SK-N-SH treated with all-trans-retinoic acid at 6 μM for 48 hours (cell line): ENCODE data around the gene SEC24D.
A peak's percentile ranks its signal among the peaks of the same experiment; 100 is the strongest.

Experiments
- ATAC-seq: fragments of 200-7000 bp; cut with Tn5 transposase; 3 replicates; pipeline ENCODE4 v1.9.1; 2020; ENCODE audit warnings: mild to moderate bottlenecking, moderate library complexity
- ARNTL ChIP-seq: fragments of 450-650 bp; formaldehyde crosslinking; IDR thresholded peaks from 2 replicates; pipeline ENCODE4 v1.5.0; 2020; ENCODE audit warnings: low read depth, mild to moderate bottlenecking, moderate library complexity, borderline replicate concordance
- CSDC2 ChIP-seq: fragments of 250-450 bp; sonication (Bioruptor Pico); IDR thresholded peaks from 2 replicates; pipeline ENCODE4 v1.5.0; 2020; ENCODE audit warnings: mild to moderate bottlenecking, moderate library complexity
- ESRRG ChIP-seq: fragments of 250-450 bp; sonication (Bioruptor Pico); IDR thresholded peaks from 2 replicates; pipeline ENCODE4 v1.6.1; 2021; ENCODE audit warnings: mild to moderate bottlenecking
- GLIS3 ChIP-seq: fragments of 250-450 bp; sonication (Bioruptor Pico); IDR thresholded peaks from 2 replicates; pipeline ENCODE4 v1.5.0; 2020; ENCODE audit warnings: mild to moderate bottlenecking, moderate library complexity
- ISL1 ChIP-seq: fragments of 250-450 bp; sonication (Bioruptor Pico); IDR thresholded peaks from 2 replicates; pipeline ENCODE4 v2.1.2; 2022; ENCODE audit warnings: mild to moderate bottlenecking, moderate library complexity
- OSR1 ChIP-seq: fragments of 250-450 bp; sonication (Bioruptor Pico); IDR thresholded peaks from 2 replicates; pipeline ENCODE4 v1.8.0; 2022; ENCODE audit warnings: moderate library complexity, mild to moderate bottlenecking, inconsistent platforms
- PPARA ChIP-seq: fragments of 250-450 bp; sonication (Bioruptor Pico); IDR thresholded peaks from 2 replicates; pipeline ENCODE4 v1.5.0; 2020; ENCODE audit warnings: mild to moderate bottlenecking, borderline replicate concordance
- RARB ChIP-seq: fragments of 250-450 bp; sonication (Bioruptor Pico); IDR thresholded peaks from 2 replicates; pipeline ENCODE4 v1.8.0; 2021; ENCODE audit warnings: mild to moderate bottlenecking, moderate library complexity
- TCF4 ChIP-seq: fragments of 250-450 bp; sonication (Bioruptor Pico); IDR thresholded peaks from 2 replicates; pipeline ENCODE4 v1.8.0; 2021; ENCODE audit warnings: mild to moderate bottlenecking, moderate library complexity, borderline replicate concordance
- ZFP3 ChIP-seq: fragments of 250-450 bp; sonication (Bioruptor Pico); IDR thresholded peaks from 2 replicates; pipeline ENCODE4 v1.5.0; 2020; ENCODE audit warnings: mild to moderate bottlenecking, moderate library complexity
- ZNF565 ChIP-seq: fragments of 450-650 bp; formaldehyde crosslinking; conservative IDR thresholded peaks from 2 replicates; pipeline ENCODE4 v1.5.0; 2020; ENCODE audit warnings: low read depth, mild to moderate bottlenecking, moderate library complexity
- ZNF70 ChIP-seq: fragments of 450-650 bp; formaldehyde crosslinking; IDR thresholded peaks from 2 replicates; pipeline ENCODE4 v1.5.0; 2020; ENCODE audit warnings: mild to moderate bottlenecking, moderate library complexity
- TF ChIP-seq, protein P1 (sequence below): fragments of 250-450 bp; sonication (Bioruptor Pico); IDR thresholded peaks from 2 replicates; pipeline ENCODE4 v1.5.1; 2021; ENCODE audit warnings: mild to moderate bottlenecking, moderate library complexity
- TF ChIP-seq, protein P2 (sequence below): fragments of 250-450 bp; sonication (Bioruptor Pico); IDR thresholded peaks from 2 replicates; pipeline ENCODE4 v1.8.0; 2020; ENCODE audit warnings: mild to moderate bottlenecking, moderate library complexity, borderline replicate concordance
- TF ChIP-seq, protein P3 (sequence below): fragments of 250-450 bp; sonication (Bioruptor Pico); IDR thresholded peaks from 2 replicates; pipeline ENCODE4 v1.5.1; 2020; ENCODE audit warnings: low read depth, mild to moderate bottlenecking, moderate library complexity
- TF ChIP-seq, protein P4 (sequence below): fragments of 250-450 bp; sonication (Bioruptor Pico); IDR thresholded peaks from 2 replicates; pipeline ENCODE4 v1.5.0; 2020; ENCODE audit warnings: mild to moderate bottlenecking, moderate library complexity

SEC24D gene

DNA sequence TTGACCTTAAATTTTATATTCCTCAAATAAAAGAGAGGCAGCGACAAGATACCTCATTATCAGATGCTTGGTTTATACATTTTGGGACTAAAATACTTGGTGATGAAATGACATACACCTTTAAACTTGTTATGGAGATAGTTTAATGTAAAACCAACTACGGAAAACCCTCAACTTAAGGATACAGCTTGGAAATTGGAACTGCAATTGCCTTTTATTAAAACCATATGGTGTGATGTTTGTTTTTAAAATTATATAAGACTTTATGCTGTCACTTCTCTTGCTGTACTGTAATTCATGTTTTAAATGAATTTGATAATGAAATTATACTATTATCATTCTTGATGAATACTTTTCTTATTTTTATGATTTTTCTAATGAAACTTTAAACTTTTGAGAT, 124.9 kb downstream of the SEC24D start:
- ATAC-seq = peak; percentile 52
- TF ChIP-seq CSDC2 (CRISPR knock-in tag) (no peak), ZNF70 (CRISPR knock-in tag) (no peak), TCF4 (peak; percentile 91), ISL1 (CRISPR knock-in tag) (peak; percentile 69), OSR1 (CRISPR knock-in tag) (no peak), ESRRG (CRISPR knock-in tag) (peak; percentile 76; the same call in 1 of the 2 replicates)
- TF ChIP-seq, protein P1, sequence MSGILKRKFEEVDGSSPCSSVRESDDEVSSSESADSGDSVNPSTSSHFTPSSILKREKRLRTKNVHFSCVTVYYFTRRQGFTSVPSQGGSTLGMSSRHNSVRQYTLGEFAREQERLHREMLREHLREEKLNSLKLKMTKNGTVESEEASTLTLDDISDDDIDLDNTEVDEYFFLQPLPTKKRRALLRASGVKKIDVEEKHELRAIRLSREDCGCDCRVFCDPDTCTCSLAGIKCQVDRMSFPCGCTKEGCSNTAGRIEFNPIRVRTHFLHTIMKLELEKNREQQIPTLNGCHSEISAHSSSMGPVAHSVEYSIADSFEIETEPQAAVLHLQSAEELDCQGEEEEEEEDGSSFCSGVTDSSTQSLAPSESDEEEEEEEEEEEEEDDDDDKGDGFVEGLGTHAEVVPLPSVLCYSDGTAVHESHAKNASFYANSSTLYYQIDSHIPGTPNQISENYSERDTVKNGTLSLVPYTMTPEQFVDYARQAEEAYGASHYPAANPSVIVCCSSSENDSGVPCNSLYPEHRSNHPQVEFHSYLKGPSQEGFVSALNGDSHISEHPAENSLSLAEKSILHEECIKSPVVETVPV (CRISPR knock-in tag) = peak; percentile 16; the same call in 1 of the 2 replicates
- TF ChIP-seq, protein P2, sequence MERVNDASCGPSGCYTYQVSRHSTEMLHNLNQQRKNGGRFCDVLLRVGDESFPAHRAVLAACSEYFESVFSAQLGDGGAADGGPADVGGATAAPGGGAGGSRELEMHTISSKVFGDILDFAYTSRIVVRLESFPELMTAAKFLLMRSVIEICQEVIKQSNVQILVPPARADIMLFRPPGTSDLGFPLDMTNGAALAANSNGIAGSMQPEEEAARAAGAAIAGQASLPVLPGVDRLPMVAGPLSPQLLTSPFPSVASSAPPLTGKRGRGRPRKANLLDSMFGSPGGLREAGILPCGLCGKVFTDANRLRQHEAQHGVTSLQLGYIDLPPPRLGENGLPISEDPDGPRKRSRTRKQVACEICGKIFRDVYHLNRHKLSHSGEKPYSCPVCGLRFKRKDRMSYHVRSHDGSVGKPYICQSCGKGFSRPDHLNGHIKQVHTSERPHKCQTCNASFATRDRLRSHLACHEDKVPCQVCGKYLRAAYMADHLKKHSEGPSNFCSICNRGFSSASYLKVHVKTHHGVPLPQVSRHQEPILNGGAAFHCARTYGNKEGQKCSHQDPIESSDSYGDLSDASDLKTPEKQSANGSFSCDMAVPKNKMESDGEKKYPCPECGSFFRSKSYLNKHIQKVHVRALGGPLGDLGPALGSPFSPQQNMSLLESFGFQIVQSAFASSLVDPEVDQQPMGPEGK = no peak

DNA sequence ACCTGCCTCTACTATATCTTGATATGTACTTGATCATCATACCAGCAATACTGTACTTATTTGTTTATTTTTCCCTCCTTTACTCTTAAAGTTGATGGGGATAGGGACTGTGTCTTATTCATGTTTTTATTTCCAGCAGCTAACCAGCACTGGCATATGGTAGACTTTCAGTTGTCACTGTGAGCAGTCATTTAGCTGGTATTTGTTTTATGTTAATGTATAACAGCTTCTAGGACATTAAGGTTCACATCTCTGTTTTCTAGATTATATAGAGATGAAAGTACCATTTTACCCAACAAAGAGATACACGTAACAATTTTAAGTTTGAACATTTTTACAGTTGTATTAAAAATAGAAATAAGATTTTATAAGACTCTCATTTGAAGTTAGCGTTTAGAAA, 132.8 kb downstream of the SEC24D start:
- ATAC-seq = no peak
- TF ChIP-seq ESRRG (CRISPR knock-in tag) = no peak
- no peak for TF ChIP-seq CSDC2 (CRISPR knock-in tag)

DNA sequence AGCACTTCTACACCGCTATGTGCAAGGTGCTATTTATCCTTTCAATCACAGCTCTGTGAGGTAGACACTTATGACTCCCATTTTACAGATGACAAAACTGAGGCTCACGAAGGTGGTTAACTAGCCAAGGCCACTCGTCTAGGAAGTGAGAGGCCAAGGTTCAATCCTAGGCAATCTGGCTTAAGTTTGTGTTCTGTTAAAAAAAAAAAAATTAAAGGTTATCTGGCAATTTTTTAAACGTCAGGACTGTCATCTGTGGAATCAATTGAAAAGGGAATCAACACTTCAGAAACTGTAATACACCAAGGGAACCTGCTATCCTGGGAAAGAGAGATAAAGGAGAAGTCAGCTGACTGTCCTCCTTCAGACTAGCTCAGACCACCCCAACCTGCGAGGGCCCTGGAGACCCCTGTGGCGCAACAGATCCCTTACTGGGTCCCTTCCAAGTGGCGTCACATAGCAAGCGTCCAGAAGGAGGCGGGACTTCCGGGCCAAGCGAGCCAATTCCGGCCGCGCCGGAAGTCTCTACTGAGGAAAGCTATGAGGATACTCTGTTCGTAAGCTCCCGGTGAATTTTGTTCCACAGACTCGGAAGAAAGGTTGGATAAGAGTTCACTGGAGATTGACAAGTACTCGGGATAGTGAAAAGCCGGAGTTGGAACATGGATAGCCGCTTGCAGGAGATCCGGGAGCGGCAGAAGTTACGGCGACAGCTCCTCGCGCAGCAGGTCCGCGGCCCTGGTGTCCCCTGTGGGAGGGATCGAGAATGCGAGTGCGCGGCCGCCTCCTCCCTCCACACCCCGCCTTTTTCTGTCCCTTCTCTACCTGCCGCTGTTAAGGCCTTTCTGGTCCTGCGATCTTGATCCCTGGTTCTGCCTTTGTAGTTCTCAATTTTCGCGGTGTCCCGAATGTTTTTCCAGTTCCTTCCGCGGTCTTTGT, 150.8 kb downstream of the SEC24D start, which contains the start of gene METTL14:
METTL14 (plus strand) TSS at position 520 of the 939 bp plus-strand sequence; CDS start at position 663, 143 bp downstream.
- TF ChIP-seq ESRRG (CRISPR knock-in tag) (no peak), CSDC2 (CRISPR knock-in tag) (no peak), ISL1 (CRISPR knock-in tag) (no peak), GLIS3 (CRISPR knock-in tag) (0 out of 2 replicates have a peak, but pooled peaks have one; percentile 29), OSR1 (CRISPR knock-in tag) (no peak)
- TF ChIP-seq, protein P3, sequence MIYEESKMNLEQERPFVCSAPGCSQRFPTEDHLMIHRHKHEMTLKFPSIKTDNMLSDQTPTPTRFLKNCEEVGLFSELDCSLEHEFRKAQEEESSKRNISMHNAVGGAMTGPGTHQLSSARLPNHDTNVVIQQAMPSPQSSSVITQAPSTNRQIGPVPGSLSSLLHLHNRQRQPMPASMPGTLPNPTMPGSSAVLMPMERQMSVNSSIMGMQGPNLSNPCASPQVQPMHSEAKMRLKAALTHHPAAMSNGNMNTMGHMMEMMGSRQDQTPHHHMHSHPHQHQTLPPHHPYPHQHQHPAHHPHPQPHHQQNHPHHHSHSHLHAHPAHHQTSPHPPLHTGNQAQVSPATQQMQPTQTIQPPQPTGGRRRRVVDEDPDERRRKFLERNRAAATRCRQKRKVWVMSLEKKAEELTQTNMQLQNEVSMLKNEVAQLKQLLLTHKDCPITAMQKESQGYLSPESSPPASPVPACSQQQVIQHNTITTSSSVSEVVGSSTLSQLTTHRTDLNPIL (CRISPR knock-in tag) = no peak
- TF ChIP-seq, all 23 proteins: peak for 1
- ATAC-seq = peak; percentile 96

DNA sequence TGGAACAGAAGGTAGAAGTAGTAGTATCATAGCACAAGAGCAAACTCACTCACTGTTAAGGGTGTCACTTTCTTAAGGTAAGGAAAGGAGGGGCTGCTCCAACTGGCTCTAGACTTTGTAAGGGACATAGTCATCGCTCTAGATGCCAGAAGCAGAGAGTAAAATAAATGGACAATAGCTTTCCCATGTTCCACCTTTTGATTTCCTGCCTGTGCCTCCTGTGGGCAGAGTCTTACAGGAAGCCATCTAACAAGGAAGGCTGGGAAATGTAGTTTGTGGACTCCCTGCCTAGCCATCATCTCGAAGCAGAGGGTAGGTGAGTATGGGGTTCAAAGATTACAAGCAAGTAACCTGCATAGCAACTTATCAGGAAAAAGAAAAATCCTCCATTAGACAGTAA, 152.4 kb downstream of the SEC24D start:
- peak; percentile 23; the same call in 1 of the 3 replicates for ATAC-seq
- TF ChIP-seq ZFP3 = no peak
- TF ChIP-seq PPARA (CRISPR knock-in tag) = no peak
- TF ChIP-seq ZNF565 = no peak
- no peak for TF ChIP-seq ZNF70 (CRISPR knock-in tag)
- TF ChIP-seq, protein P2 = no peak
- TF ChIP-seq, protein P3 (CRISPR knock-in tag) = no peak
- no peak for TF ChIP-seq ARNTL
- TF ChIP-seq, protein P1 (CRISPR knock-in tag) = no peak
- TF ChIP-seq OSR1 (CRISPR knock-in tag) = no peak
- no peak for TF ChIP-seq RARB
- TF ChIP-seq CSDC2 (CRISPR knock-in tag) = no peak
- TF ChIP-seq, protein P4, sequence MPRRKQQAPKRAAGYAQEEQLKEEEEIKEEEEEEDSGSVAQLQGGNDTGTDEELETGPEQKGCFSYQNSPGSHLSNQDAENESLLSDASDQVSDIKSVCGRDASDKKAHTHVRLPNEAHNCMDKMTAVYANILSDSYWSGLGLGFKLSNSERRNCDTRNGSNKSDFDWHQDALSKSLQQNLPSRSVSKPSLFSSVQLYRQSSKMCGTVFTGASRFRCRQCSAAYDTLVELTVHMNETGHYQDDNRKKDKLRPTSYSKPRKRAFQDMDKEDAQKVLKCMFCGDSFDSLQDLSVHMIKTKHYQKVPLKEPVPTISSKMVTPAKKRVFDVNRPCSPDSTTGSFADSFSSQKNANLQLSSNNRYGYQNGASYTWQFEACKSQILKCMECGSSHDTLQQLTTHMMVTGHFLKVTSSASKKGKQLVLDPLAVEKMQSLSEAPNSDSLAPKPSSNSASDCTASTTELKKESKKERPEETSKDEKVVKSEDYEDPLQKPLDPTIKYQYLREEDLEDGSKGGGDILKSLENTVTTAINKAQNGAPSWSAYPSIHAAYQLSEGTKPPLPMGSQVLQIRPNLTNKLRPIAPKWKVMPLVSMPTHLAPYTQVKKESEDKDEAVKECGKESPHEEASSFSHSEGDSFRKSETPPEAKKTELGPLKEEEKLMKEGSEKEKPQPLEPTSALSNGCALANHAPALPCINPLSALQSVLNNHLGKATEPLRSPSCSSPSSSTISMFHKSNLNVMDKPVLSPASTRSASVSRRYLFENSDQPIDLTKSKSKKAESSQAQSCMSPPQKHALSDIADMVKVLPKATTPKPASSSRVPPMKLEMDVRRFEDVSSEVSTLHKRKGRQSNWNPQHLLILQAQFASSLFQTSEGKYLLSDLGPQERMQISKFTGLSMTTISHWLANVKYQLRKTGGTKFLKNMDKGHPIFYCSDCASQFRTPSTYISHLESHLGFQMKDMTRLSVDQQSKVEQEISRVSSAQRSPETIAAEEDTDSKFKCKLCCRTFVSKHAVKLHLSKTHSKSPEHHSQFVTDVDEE (CRISPR knock-in tag) = no peak
- TF ChIP-seq, all 23 proteins: peak for 0
